ENCODE results near the gene FARS2. TPM values are rescaled to one million over a fixed set of nuclear protein-coding genes. Genes with fewer than 3 reads are reported as not detected.

The FARS2 gene
- total RNA-seq, 1 experiment from 2014 or later: 15.0 TPM

DNA sequence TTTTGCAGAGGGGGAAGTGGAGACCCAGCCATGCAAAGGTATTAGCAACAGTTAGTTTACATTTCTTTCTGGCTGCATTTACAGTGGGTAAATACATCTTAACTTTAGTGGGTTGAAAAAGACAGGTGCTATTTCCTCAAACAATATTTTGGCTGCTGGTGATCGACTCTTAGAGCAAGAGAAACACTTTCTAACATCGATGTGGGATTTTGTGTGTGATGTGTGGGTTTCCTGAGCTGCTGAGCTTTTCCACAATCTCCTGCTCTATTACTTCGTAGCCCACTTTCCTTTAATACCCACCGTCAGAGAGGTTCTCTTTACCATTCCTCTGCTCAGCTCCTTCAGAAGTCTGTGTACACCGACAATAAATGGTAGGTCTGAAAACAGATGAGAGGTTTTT is 406.4 kb downstream of the FARS2 start (continued):
- TF ChIP-seq, protein P1, sequence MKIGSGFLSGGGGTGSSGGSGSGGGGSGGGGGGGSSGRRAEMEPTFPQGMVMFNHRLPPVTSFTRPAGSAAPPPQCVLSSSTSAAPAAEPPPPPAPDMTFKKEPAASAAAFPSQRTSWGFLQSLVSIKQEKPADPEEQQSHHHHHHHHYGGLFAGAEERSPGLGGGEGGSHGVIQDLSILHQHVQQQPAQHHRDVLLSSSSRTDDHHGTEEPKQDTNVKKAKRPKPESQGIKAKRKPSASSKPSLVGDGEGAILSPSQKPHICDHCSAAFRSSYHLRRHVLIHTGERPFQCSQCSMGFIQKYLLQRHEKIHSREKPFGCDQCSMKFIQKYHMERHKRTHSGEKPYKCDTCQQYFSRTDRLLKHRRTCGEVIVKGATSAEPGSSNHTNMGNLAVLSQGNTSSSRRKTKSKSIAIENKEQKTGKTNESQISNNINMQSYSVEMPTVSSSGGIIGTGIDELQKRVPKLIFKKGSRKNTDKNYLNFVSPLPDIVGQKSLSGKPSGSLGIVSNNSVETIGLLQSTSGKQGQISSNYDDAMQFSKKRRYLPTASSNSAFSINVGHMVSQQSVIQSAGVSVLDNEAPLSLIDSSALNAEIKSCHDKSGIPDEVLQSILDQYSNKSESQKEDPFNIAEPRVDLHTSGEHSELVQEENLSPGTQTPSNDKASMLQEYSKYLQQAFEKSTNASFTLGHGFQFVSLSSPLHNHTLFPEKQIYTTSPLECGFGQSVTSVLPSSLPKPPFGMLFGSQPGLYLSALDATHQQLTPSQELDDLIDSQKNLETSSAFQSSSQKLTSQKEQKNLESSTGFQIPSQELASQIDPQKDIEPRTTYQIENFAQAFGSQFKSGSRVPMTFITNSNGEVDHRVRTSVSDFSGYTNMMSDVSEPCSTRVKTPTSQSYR (CRISPR knock-in tag; IDR thresholded peaks at IDR 0.05): no peak

DNA sequence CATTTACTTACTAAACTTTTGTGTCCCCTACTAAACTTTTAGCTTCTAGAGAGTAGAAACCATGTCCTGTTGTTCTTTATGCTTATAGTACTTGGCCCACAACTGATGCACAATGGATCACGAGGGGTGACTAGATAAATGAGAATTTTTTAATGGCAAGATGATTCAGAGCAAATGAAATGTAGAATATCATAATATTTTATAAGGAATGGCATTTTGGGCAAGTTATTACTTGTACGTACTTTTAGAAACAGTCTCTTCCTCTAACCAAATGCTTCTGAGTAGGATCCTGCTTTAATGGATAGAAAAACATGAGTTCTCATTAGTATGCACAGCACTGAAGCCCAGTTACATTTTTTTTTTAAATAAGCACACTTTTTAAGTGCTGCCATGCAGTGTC is 409.1 kb downstream of the FARS2 start:
- TF ChIP-seq ZNF423 (CRISPR knock-in tag; IDR thresholded peaks at IDR 0.05) (no peak), NFATC4 (CRISPR knock-in tag; IDR thresholded peaks at IDR 0.05) (no peak), ZNF416 (CRISPR knock-in tag; IDR thresholded peaks at IDR 0.05) (no peak), JAZF1 (CRISPR knock-in tag; IDR thresholded peaks at IDR 0.05) (no peak), NR3C1 (CRISPR knock-in tag; conservative IDR thresholded peaks at IDR 0.05; ENCODE audit: low read depth) (no peak), RORB (CRISPR knock-in tag; IDR thresholded peaks at IDR 0.05) (no peak), ETV6 (CRISPR knock-in tag; IDR thresholded peaks at IDR 0.05) (no peak)
- TF ChIP-seq, protein P2, sequence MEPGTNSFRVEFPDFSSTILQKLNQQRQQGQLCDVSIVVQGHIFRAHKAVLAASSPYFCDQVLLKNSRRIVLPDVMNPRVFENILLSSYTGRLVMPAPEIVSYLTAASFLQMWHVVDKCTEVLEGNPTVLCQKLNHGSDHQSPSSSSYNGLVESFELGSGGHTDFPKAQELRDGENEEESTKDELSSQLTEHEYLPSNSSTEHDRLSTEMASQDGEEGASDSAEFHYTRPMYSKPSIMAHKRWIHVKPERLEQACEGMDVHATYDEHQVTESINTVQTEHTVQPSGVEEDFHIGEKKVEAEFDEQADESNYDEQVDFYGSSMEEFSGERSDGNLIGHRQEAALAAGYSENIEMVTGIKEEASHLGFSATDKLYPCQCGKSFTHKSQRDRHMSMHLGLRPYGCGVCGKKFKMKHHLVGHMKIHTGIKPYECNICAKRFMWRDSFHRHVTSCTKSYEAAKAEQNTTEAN (CRISPR knock-in tag; IDR thresholded peaks at IDR 0.05): no peak
- TF ChIP-seq, protein P3, sequence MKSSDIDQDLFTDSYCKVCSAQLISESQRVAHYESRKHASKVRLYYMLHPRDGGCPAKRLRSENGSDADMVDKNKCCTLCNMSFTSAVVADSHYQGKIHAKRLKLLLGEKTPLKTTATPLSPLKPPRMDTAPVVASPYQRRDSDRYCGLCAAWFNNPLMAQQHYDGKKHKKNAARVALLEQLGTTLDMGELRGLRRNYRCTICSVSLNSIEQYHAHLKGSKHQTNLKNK (CRISPR knock-in tag; IDR thresholded peaks at IDR 0.05): no peak
- H3K4me1 Mint-ChIP-seq: peaks cover 40% of the 10 kb centered on the region
- ChIA-PET CTCF (interaction anchor here (3.9 kb wide), 1 partner anchor 199 kb away, joined by 29 read pairs; no protein-coding TSS in a partner anchor), POLR2A (no interaction called here)
- DNase-seq (ENCODE audit: low spot score) (no peak), ATAC-seq (no peak)
- peaks cover 4% of the 10 kb centered on the region; the same call in 1 of the 2 replicates for H3K9me3 Mint-ChIP-seq
- H3K27ac Mint-ChIP-seq: no peak overlapping the region
- no peaks in the 10 kb centered on the region for H3K36me3 Mint-ChIP-seq
- no peaks in the 10 kb centered on the region for H3K27me3 Mint-ChIP-seq (ENCODE audit: low read depth)
- no peak overlapping the region for H3K4me3 Mint-ChIP-seq

DNA sequence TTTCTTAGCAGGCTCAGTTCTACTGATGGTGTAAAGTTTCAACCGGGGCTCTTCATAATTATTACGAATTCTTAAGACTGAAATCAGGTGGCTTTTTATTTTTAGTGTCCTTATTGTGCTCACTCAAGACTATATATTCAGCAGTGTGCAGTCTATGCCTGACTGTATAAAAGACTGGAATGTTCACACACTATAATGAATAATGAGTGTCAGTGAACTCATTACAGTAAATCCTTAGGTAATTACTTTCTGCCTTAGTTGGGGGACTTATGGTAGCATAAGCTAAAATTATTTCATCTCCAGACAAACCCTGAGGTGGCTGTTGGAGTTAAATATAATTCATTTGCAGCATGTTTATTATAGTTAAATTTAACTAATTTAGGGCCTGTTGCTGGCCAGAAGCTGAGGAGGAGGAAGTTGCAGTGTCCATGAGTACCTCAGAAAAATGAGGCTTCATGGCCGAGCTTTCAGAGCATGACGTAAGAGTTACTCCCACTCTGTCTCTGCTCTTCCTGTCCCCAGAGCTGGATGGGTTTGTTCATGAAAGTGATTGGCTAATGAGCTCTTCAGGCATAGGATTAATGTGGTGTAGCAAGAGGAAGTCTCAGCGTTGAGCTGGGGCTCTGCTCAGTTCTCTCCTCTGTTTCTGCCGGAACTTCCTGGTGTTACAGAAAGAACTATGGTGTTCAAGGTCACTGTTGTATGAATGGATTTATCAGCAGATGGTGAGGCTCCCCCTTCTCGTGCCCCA is 409.7 kb downstream of the FARS2 start:
- DNase-seq (ENCODE audit: low spot score) (no peak), ATAC-seq (peak; percentile 14; the same call in 1 of the 2 replicates)
- H3K4me3 Mint-ChIP-seq: no peak overlapping the region
- no peak overlapping the region; the same call in 1 of the 2 replicates for H3K27ac Mint-ChIP-seq
- H3K4me1 Mint-ChIP-seq: peaks cover 40% of the 10 kb centered on the region
- H3K36me3 Mint-ChIP-seq: no peaks in the 10 kb centered on the region
- POLR2A ChIA-PET: no interaction called here
- CTCF ChIA-PET: interaction anchor here (0.7 to 3.9 kb wide), 3 partner anchors 160 to 336 kb away, joined by 4 to 29 read pairs (median 4); partner anchors contain the start of gene NRN1
- H3K9me3 Mint-ChIP-seq: peaks cover 4% of the 10 kb centered on the region; the same call in 1 of the 2 replicates
- TF ChIP-seq, protein P4, sequence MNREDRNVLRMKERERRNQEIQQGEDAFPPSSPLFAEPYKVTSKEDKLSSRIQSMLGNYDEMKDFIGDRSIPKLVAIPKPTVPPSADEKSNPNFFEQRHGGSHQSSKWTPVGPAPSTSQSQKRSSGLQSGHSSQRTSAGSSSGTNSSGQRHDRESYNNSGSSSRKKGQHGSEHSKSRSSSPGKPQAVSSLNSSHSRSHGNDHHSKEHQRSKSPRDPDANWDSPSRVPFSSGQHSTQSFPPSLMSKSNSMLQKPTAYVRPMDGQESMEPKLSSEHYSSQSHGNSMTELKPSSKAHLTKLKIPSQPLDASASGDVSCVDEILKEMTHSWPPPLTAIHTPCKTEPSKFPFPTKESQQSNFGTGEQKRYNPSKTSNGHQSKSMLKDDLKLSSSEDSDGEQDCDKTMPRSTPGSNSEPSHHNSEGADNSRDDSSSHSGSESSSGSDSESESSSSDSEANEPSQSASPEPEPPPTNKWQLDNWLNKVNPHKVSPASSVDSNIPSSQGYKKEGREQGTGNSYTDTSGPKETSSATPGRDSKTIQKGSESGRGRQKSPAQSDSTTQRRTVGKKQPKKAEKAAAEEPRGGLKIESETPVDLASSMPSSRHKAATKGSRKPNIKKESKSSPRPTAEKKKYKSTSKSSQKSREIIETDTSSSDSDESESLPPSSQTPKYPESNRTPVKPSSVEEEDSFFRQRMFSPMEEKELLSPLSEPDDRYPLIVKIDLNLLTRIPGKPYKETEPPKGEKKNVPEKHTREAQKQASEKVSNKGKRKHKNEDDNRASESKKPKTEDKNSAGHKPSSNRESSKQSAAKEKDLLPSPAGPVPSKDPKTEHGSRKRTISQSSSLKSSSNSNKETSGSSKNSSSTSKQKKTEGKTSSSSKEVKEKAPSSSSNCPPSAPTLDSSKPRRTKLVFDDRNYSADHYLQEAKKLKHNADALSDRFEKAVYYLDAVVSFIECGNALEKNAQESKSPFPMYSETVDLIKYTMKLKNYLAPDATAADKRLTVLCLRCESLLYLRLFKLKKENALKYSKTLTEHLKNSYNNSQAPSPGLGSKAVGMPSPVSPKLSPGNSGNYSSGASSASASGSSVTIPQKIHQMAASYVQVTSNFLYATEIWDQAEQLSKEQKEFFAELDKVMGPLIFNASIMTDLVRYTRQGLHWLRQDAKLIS (CRISPR knock-in tag; IDR thresholded peaks at IDR 0.05; ENCODE audit: borderline replicate concordance): no peak
- TF ChIP-seq TEAD1 (CRISPR knock-in tag; IDR thresholded peaks at IDR 0.05): no peak
- no peak for TF ChIP-seq OVOL2 (CRISPR knock-in tag; IDR thresholded peaks at IDR 0.05; ENCODE audit: borderline replicate concordance)
- TF ChIP-seq, protein P5, sequence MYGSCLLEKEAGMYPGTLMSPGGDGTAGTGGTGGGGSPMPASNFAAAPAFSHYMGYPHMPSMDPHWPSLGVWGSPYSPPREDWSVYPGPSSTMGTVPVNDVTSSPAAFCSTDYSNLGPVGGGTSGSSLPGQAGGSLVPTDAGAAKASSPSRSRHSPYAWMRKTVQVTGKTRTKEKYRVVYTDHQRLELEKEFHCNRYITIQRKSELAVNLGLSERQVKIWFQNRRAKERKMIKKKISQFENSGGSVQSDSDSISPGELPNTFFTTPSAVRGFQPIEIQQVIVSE (CRISPR knock-in tag; IDR thresholded peaks at IDR 0.05; ENCODE audit: borderline replicate concordance): no peak
- H3K27me3 Mint-ChIP-seq (ENCODE audit: low read depth): no peaks in the 10 kb centered on the region

Measured in WTC11 (cell line).